ENCODE results near the gene TNFAIP1.

DNA sequence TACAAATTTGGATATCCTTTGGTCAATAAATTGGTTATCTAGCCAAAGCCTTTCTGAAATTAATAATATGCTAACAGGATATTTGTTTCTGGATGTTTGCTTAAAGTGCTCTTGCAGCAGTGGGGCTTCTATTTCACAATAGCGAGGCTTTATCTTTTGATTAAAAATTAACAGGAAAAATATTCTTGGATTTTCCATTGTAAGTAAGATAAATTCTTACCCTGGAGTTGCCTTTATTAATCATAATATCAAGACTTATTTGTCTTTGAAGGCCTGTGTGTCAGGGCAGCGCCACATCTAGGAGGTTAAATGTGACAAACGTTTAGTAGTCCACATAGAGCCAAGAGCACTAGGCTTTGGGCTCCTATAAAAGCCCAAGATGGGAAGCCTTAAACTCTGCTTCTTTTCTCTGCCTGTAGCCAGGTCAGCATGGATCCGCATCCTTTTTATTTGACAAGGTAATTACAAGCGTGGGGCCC lies 11.3 kb upstream of the TNFAIP1 start:
- no peak for TF ChIP-seq POLR2A (IDR thresholded peaks at IDR 0.05)
- TF ChIP-seq, protein P1, sequence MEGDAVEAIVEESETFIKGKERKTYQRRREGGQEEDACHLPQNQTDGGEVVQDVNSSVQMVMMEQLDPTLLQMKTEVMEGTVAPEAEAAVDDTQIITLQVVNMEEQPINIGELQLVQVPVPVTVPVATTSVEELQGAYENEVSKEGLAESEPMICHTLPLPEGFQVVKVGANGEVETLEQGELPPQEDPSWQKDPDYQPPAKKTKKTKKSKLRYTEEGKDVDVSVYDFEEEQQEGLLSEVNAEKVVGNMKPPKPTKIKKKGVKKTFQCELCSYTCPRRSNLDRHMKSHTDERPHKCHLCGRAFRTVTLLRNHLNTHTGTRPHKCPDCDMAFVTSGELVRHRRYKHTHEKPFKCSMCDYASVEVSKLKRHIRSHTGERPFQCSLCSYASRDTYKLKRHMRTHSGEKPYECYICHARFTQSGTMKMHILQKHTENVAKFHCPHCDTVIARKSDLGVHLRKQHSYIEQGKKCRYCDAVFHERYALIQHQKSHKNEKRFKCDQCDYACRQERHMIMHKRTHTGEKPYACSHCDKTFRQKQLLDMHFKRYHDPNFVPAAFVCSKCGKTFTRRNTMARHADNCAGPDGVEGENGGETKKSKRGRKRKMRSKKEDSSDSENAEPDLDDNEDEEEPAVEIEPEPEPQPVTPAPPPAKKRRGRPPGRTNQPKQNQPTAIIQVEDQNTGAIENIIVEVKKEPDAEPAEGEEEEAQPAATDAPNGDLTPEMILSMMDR (IDR thresholded peaks at IDR 0.05) = no peak
- no peak for TF ChIP-seq EP300 (IDR thresholded peaks at IDR 0.05; ENCODE audit: low read depth)
- no peak for TF ChIP-seq POLR2AphosphoS5 (IDR thresholded peaks at IDR 0.05)
